C4-2B (cell line): ENCODE results near the gene NBDY.

Source experiments
- CTCF ChIP-seq: fragments of 450-650 bp; conservative IDR thresholded peaks from 2 replicates; pipeline ENCODE4 v1.5.1; 2017; ENCODE audit warnings: mild to moderate bottlenecking
- ZFX ChIP-seq: fragments of 450-650 bp; IDR thresholded peaks from 2 replicates; pipeline ENCODE4 v1.6.1; 2017

DNA sequence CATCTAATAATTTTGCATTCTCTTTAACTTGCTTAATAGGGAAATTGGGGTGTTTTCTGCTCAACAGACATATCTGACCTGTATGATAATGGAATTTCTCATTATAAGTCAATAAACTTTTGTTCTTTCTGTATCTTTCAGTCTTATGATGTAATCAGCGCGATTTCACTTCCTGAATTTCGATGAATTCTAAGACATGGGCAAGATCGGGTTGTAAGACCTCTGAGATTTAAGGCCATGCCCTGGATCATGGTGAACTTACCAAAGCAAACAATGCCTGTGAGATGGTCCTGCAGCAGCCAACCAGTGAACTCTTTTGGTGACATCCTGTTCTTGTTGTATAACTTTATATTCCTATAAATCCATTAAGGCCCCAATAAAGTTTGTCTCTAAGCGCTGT, 88.1 kb downstream of the NBDY start:
- no peak for TF ChIP-seq CTCF
- TF ChIP-seq ZFX: no peak
